ENCODE measurements around the gene NCBP2.
A peak's percentile ranks its signal among the peaks of the same experiment; 100 is the strongest.

NCBP2 gene

GRCh38 chr3:196942226-196942914 is at the start of gene NCBP2:
Gene NCBP2 (minus strand): TSS chr3:196942528. CDS start chr3:196942503, 25 bp downstream.
- peak; percentile 91 to 94 for DNase-seq

- no peak for DNase-seq
These were observed 49.5 kb upstream of the NCBP2 start for GRCh38 chr3:196991581-196992460.

GRCh38 chr3:196990601-196991007 is 48.3 kb upstream of the NCBP2 start:
- no peak for DNase-seq

- DNase-seq: no peak
These were observed 47.5 kb upstream of the NCBP2 start for GRCh38 chr3:196989721-196990262.

- DNase-seq: no peak
These were observed 46.1 kb upstream of the NCBP2 start for GRCh38 chr3:196988241-196989029.

GRCh38 chr3:196987022-196987421 is 44.7 kb upstream of the NCBP2 start:
- DNase-seq: no peak

GRCh38 chr3:196985954-196986885 is 43.9 kb upstream of the NCBP2 start:
- DNase-seq: no peak

- DNase-seq: no peak
These were observed 43.0 kb upstream of the NCBP2 start for GRCh38 chr3:196985298-196985697.

GRCh38 chr3:196983186-196983585 is 40.9 kb upstream of the NCBP2 start:
- no peak for DNase-seq

- DNase-seq: no peak
These were observed 39.3 kb upstream of the NCBP2 start for GRCh38 chr3:196981657-196982056.

GRCh38 chr3:196979545-196979944 is 37.2 kb upstream of the NCBP2 start:
- no peak for DNase-seq

- DNase-seq: no peak
These were observed 34.6 kb upstream of the NCBP2 start for GRCh38 chr3:196976941-196977340.

- DNase-seq: no peak
These were observed 33.0 kb upstream of the NCBP2 start for GRCh38 chr3:196975349-196975748.

GRCh38 chr3:196974661-196975060 is 32.3 kb upstream of the NCBP2 start:
- no peak for DNase-seq

- peak in 1 of 2 experiments; percentile 11 for DNase-seq
These were observed 28.9 kb upstream of the NCBP2 start for GRCh38 chr3:196971094-196971698.

- no peak for DNase-seq
These were observed 28.3 kb upstream of the NCBP2 start for GRCh38 chr3:196970547-196971093.

- DNase-seq: peak in 1 of 2 experiments; percentile 37
These were observed 27.6 kb upstream of the NCBP2 start for GRCh38 chr3:196969660-196970546.

- DNase-seq: no peak
These were observed 26.9 kb upstream of the NCBP2 start for GRCh38 chr3:196969134-196969659.
